Keratinocyte (primary cell): ENCODE results near the gene NIT1. TPM values are rescaled to one million over a fixed set of nuclear protein-coding genes. Genes with fewer than 3 reads are reported as not detected.

Experiments
- DNase-seq: peaks from one replicate; pipeline ENCODE4 v3.0.0-alpha.2; 2011; ENCODE audit warnings: low read depth, missing footprints, low spot score
- FAIRE-seq: peaks from 2 replicates; lab custom pipeline; 2011; peaks lifted over from hg19 to GRCh38; lab: Jason Lieb, UNC
- H2AFZ ChIP-seq: 2 replicates; pipeline ENCODE4 v1.6.0; 2012; ENCODE audit warnings: low read length, control low read depth, inconsistent platforms; ENCODE audit not compliant: control insufficient read depth
- H3K27ac ChIP-seq: 2 replicates; pipeline ENCODE4 v1.5.1; 2011; ENCODE audit warnings: low read length; ENCODE audit not compliant: control insufficient read depth, insufficient read depth
- H3K27me3 ChIP-seq: 3 replicates; pipeline ENCODE4 v1.6.0; 2011; ENCODE audit warnings: low read length; ENCODE audit not compliant: control insufficient read depth, insufficient read depth; ENCODE audit errors: extremely low read depth
- H3K36me3 ChIP-seq, 2 experiments: 2 replicates in 1 of 2; 3 replicates in 1 of 2; pipeline ENCODE4 v1.5.1; 2011; ENCODE audit warnings: low read length in 2 of 2, mild to moderate bottlenecking in 1 of 2; ENCODE audit not compliant: control insufficient read depth in 2 of 2, insufficient read depth in 2 of 2; ENCODE audit errors: extremely low read depth in 1 of 2
- H3K4me1 ChIP-seq: 3 replicates; pipeline ENCODE4 v1.5.1; 2011; ENCODE audit warnings: low read length; ENCODE audit not compliant: control insufficient read depth, insufficient read depth; ENCODE audit errors: extremely low read depth
- H3K4me2 ChIP-seq: 3 replicates; pipeline ENCODE4 v1.6.0; 2011; ENCODE audit warnings: low read depth, low read length; ENCODE audit not compliant: control insufficient read depth, insufficient read depth; ENCODE audit errors: extremely low read depth
- H3K4me3 ChIP-seq, 3 experiments: fragments of 200-600 bp in 1 of 3; sonication (generic) in 1 of 3; 2 replicates in 2 of 3; 3 replicates in 1 of 3; pipeline ENCODE4 v1.5.1; 2011 to 2016; ENCODE audit warnings: low read length in 3 of 3, mild to moderate bottlenecking in 3 of 3, control low read depth in 2 of 3, inconsistent platforms in 1 of 3, low read depth in 1 of 3, mixed read lengths in 1 of 3, mixed run types in 1 of 3, moderate library complexity in 1 of 3; ENCODE audit not compliant: control insufficient read depth in 2 of 3, insufficient read depth in 2 of 3; ENCODE audit errors: extremely low read depth in 1 of 3
- H3K79me2 ChIP-seq: 2 replicates; pipeline ENCODE4 v1.6.0; 2012; ENCODE audit warnings: low read length; ENCODE audit not compliant: control insufficient read depth, insufficient read depth
- H3K9ac ChIP-seq: 3 replicates; pipeline ENCODE4 v1.6.0; 2011; ENCODE audit warnings: low read length; ENCODE audit not compliant: control insufficient read depth, insufficient read depth; ENCODE audit errors: extremely low read depth
- H3K9me1 ChIP-seq: 3 replicates; pipeline ENCODE4 v1.6.0; 2011; ENCODE audit warnings: low read length; ENCODE audit not compliant: control insufficient read depth, insufficient read depth; ENCODE audit errors: extremely low read depth
- H3K9me3 ChIP-seq: 2 replicates; pipeline ENCODE4 v1.5.1; 2012; ENCODE audit warnings: low read depth, low read length; ENCODE audit not compliant: control insufficient read depth
- H4K20me1 ChIP-seq: 3 replicates; pipeline ENCODE4 v1.6.0; 2011; ENCODE audit warnings: low read length; ENCODE audit not compliant: control insufficient read depth, insufficient read depth; ENCODE audit errors: extremely low read depth
- EZH2 ChIP-seq: IDR thresholded peaks from one replicate; pipeline ENCODE4 v1.6.1; 2012; ENCODE audit warnings: inconsistent platforms, mild to moderate bottlenecking, low read length, moderate library complexity
- dilution Hi-C: fragments of 300-500 bp; cut with MboI; formaldehyde crosslinking; loops from one replicate; pipeline ENCODE4 v1.7.0; 2020; ENCODE audit warnings: low sequenced_read_pairs; ENCODE audit not compliant: extremely low pct_ligation_motif_present
- polyA plus RNA-seq, 5 experiments: library from polyadenylated mRNA; depleted of rRNA in 3 of 5; stranded (reverse) in 3 of 5; stranded (forward) in 1 of 5; unstranded in 1 of 5; fragments of >200 nt; gene quantifications; 1 replicate in 1 of 5; 2 replicates in 3 of 5; 3 replicates in 1 of 5; pipeline versions ENCODE4 v1.2.1 to v1.2.3, GENCODE V29; 2011 to 2012; ENCODE audit warnings: missing spikeins in 2 of 5, low read depth in 1 of 5, low replicate concordance in 1 of 5
- TF ChIP-seq, protein P1 (sequence below), 3 experiments: IDR thresholded peaks in 1 of 3; conservative IDR thresholded peaks in 1 of 3; optimal IDR thresholded peaks in 1 of 3; 2 replicates in 2 of 3; 3 replicates in 1 of 3; pipeline versions ENCODE3 to v1.5.1; 2011; ENCODE audit warnings: low read length in 3 of 3, mild to moderate bottlenecking in 3 of 3, moderate library complexity in 2 of 3, control low read depth in 1 of 3, inconsistent platforms in 1 of 3; ENCODE audit not compliant: insufficient read depth in 2 of 3; ENCODE audit errors: extremely low read depth in 1 of 3

NIT1 gene
- polyA plus RNA-seq, 1 donor (not counting 4 experiments of a cell fraction or from before 2014, with no cell fraction given), result 22.9 TPM

DNA sequence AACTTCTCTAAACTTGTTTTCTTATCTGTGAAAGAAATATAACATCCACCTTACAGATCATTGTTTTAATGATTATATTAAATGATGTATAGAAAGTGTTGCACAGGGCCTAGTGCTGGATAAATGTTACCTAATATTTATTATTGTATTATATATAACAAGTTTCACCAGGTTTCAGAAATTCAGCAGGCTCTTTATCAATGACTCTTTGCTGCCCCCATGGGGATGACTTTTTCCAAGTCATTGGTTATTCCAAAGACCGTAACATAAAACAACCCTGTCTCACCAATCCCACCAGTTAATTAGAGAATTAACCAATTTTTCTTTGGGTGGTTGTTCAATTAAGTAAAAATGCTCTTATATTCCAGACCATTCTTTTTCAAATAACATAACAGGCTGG is 21.9 kb downstream of the NIT1 start:
- H3K9me1 ChIP-seq, result no peaks in the 10 kb centered on the region
- H4K20me1 ChIP-seq, result no peaks in the 10 kb centered on the region
- FAIRE-seq (no peak), DNase-seq (no peak)
- peaks cover 7% of the 10 kb centered on the region for H3K79me2 ChIP-seq
- TF ChIP-seq, protein P1, sequence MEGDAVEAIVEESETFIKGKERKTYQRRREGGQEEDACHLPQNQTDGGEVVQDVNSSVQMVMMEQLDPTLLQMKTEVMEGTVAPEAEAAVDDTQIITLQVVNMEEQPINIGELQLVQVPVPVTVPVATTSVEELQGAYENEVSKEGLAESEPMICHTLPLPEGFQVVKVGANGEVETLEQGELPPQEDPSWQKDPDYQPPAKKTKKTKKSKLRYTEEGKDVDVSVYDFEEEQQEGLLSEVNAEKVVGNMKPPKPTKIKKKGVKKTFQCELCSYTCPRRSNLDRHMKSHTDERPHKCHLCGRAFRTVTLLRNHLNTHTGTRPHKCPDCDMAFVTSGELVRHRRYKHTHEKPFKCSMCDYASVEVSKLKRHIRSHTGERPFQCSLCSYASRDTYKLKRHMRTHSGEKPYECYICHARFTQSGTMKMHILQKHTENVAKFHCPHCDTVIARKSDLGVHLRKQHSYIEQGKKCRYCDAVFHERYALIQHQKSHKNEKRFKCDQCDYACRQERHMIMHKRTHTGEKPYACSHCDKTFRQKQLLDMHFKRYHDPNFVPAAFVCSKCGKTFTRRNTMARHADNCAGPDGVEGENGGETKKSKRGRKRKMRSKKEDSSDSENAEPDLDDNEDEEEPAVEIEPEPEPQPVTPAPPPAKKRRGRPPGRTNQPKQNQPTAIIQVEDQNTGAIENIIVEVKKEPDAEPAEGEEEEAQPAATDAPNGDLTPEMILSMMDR (optimal IDR thresholded peaks at IDR 0.05 in 1 of 3, IDR thresholded peaks at IDR 0.05 in 1 of 3, conservative IDR thresholded peaks at IDR 0.05 in 1 of 3; ENCODE audit: extremely low read depth in 1 of 3, insufficient read depth in 2 of 3, low read length in 3 of 3), result peak; percentile 18 to 30 (median 22)
- TF ChIP-seq EZH2, result no peak
- H3K4me1 ChIP-seq, result no peaks in the 10 kb centered on the region
- H3K27ac ChIP-seq, result no peak overlapping the region
- no peaks in the 10 kb centered on the region for H3K27me3 ChIP-seq
- no peaks in the 10 kb centered on the region for H3K9me3 ChIP-seq
- no peaks in the 10 kb centered on the region for H3K36me3 ChIP-seq
- dilution Hi-C loops, result no loop called here
- H2AFZ ChIP-seq, result no peak overlapping the region
- no peak overlapping the region for H3K4me3 ChIP-seq
- no peak overlapping the region for H3K4me2 ChIP-seq
- H3K9ac ChIP-seq, result no peak overlapping the region

DNA sequence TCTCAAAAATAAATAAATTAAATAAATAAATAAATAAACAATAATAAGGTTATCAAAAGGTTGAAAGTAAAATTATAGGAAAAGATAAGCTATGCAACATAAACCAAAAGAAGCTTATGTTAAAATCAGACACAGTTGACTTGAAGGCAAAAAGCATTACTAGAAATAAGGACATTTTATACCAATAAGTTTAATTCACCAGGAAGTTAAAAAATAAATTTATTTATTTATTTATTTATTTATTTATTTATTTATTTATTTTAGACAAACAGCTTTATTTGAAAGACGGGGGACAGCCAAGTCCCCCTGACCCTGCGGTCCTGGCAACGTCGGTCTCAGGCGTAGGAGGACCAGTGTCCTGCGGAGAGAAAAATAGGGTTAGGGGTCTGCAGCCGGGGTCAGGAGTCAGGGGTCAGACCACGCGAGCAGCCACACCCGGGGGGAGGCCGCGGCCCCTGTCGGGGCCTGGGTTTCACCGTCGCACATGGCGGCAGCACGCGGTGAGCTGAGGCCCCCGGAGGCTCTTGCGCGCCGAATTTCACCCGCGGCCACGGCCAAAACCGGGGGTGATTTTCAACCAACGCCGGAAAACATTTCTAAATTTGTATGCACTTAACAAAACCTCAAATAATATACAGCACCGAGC is 23.0 kb downstream of the NIT1 start:
- H3K4me3 ChIP-seq, result no peak overlapping the region
- no peak overlapping the region for H3K9ac ChIP-seq
- no peaks in the 10 kb centered on the region for H3K9me1 ChIP-seq
- no peak overlapping the region for H3K4me2 ChIP-seq
- H4K20me1 ChIP-seq, result no peaks in the 10 kb centered on the region
- H3K4me1 ChIP-seq, result no peaks in the 10 kb centered on the region
- H3K36me3 ChIP-seq, result no peaks in the 10 kb centered on the region
- dilution Hi-C loops, result no loop called here
- no peak for TF ChIP-seq EZH2
- TF ChIP-seq, protein P1 (optimal IDR thresholded peaks at IDR 0.05 in 1 of 3, IDR thresholded peaks at IDR 0.05 in 1 of 3, conservative IDR thresholded peaks at IDR 0.05 in 1 of 3; ENCODE audit: extremely low read depth in 1 of 3, insufficient read depth in 2 of 3, low read length in 3 of 3), result no peak
- DNase-seq (no peak), FAIRE-seq (no peak)
- H3K27me3 ChIP-seq, result no peaks in the 10 kb centered on the region
- no peak overlapping the region for H2AFZ ChIP-seq
- H3K79me2 ChIP-seq, result peaks cover 1% of the 10 kb centered on the region
- no peak overlapping the region for H3K27ac ChIP-seq
- no peaks in the 10 kb centered on the region for H3K9me3 ChIP-seq
